Activated T-cell treated with anti-CD3 and anti-CD28 coated beads, Interleukin-2, amount 50 U/mL, for 72 hours (primary cell): Measurements from ENCODE around the gene PRR18. TPM values are rescaled to one million over a fixed set of nuclear protein-coding genes. Genes with fewer than 3 reads are reported as not detected.

Source experiments
- ATAC-seq, 2 donors: fragments of 150-1000 bp; cut with Tn5 transposase; replicated peaks in 1 of 2; 2 replicates each; pipeline ENCODE4 v1.10.0; 2021; ENCODE audit warnings: moderate library complexity in 2 of 2, mild to moderate bottlenecking in 1 of 2
- DNase-seq, 2 donors: peaks; one replicate each; pipeline ENCODE4 v3.0.0; 2021 to 2022; ENCODE audit warnings: mixed read lengths in 1 of 2
- H3K27ac Mint-ChIP-seq: one replicate; pipeline ENCODE4 v1.8.0; 2022; ENCODE audit warnings: mild to moderate bottlenecking, moderate library complexity, mixed read lengths
- H3K27me3 Mint-ChIP-seq: one replicate; pipeline ENCODE4 v1.8.0; 2022; ENCODE audit warnings: low read depth, mixed read lengths
- H3K36me3 Mint-ChIP-seq, 2 donors: one replicate each; pipeline ENCODE4 v1.8.0; 2022; ENCODE audit warnings: mixed read lengths in 2 of 2, mild to moderate bottlenecking in 1 of 2; ENCODE audit not compliant: insufficient read depth in 2 of 2
- H3K4me1 Mint-ChIP-seq: one replicate; pipeline ENCODE4 v1.8.0; 2022; ENCODE audit warnings: low read depth, mixed read lengths
- H3K4me3 Mint-ChIP-seq, 2 donors: one replicate each; pipeline ENCODE4 v1.8.0; 2022; ENCODE audit warnings: mild to moderate bottlenecking in 2 of 2, mixed read lengths in 2 of 2, moderate library complexity in 2 of 2
- H3K9me3 Mint-ChIP-seq, 2 donors: one replicate each; pipeline ENCODE4 v1.8.0; 2022; ENCODE audit warnings: mixed read lengths in 2 of 2
- total RNA-seq, 2 donors: library from RNA; stranded (reverse); gene quantifications; one replicate each; pipeline ENCODE4 v1.2.3, GENCODE V29; 2022

PRR18 gene
- total RNA-seq, 2 donors from 2014 or later: 0.07 TPM; not detected in 1

DNA sequence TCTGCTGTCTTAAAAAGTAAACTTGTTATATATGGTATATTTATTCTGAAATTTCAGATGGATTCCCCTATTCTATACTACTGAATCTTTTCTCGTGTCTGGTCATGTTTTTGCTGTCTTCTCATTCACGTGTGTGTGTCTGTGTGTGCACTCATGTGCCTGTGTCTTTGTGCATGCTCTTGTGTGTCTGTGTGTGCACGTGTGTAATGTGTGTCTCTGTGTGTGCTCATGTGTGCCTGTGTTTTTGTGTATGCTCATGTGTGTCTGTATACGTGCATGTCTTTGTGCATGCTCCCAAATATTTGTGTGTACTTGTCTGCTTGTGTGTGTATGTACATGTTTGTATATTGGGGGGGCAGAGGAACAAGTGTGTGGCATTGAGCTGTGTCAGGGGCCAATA lies 34.0 kb downstream of the PRR18 start:
- no peak for ATAC-seq

DNA sequence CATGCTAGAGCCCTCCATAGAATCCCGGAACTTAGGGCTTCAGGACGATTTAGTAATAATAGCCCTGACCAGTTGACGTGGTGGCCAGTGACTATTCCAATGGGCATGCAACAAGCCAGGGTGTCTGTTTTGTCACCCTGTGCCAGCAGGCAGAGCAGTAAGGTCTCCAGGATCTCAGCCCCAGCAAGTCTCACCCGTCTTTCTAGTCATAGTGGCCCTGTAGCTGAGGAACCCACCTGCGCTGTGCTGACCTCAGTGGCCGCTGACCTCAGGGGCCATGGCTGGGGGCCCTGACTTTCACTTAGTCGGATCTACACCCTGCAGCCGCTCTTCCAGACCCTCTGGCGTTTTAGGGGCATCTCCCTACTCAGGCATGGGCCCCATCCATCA lies 36.8 kb downstream of the PRR18 start:
- Mint-ChIP-seq H3K4me3 (no peak overlapping the region), H3K4me1 (peaks cover 7% of the 10 kb centered on the region), H3K27me3 (peaks cover 14% of the 10 kb centered on the region), H3K36me3 (no peaks in the 10 kb centered on the region), H3K27ac (no peak overlapping the region), H3K9me3 (no peaks in the 10 kb centered on the region)
- DNase-seq (no peak), ATAC-seq (no peak)

More for the DNA sequence above, 34.0 kb downstream of the PRR18 start:
- no peaks in the 10 kb centered on the region for H3K9me3 Mint-ChIP-seq
- no peak overlapping the region for H3K27ac Mint-ChIP-seq
- no peak overlapping the region for H3K4me3 Mint-ChIP-seq
- H3K27me3 Mint-ChIP-seq: peaks cover 5% of the 10 kb centered on the region
- H3K36me3 Mint-ChIP-seq: no peaks in the 10 kb centered on the region
- DNase-seq: no peak
- peaks cover 7% of the 10 kb centered on the region for H3K4me1 Mint-ChIP-seq

DNA sequence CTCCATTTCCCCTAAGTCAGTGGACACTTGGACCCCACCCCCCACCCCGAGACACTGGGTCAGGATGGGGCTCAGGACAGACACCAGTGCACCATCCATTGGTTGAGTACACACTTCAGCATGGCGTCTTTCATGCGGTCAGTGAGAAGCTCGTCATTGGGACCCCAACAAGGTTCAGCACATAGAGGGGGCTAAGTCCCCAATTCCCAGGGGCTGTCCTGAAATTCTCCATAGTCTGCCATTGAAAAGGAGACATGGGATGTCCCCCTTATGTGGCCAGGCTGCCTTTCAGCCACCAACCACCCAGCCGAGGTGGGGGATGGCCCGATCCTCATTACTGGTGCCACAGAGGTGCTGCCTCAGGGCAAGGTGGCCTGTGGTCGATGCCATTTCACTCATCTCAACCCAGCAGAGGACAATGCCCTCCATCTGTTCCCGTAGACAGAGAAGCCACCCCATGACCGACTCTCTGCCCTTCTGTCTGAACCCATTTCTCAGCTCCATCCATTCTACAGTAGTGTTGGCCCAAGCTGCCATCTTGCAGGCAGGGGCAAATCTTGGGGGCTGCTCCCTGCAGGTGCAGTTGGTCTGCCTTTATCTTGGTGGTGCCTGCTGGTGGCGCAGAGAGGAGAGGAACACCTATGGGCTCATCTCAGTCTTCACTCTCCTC lies 37.4 kb downstream of the PRR18 start:
- no peak for DNase-seq
- Mint-ChIP-seq H3K4me1 (peaks cover 5% of the 10 kb centered on the region), H3K36me3 (no peaks in the 10 kb centered on the region), H3K27me3 (peaks cover 14% of the 10 kb centered on the region), H3K27ac (no peak overlapping the region), H3K9me3 (no peaks in the 10 kb centered on the region), H3K4me3 (no peak overlapping the region)
- no peak for ATAC-seq

DNA sequence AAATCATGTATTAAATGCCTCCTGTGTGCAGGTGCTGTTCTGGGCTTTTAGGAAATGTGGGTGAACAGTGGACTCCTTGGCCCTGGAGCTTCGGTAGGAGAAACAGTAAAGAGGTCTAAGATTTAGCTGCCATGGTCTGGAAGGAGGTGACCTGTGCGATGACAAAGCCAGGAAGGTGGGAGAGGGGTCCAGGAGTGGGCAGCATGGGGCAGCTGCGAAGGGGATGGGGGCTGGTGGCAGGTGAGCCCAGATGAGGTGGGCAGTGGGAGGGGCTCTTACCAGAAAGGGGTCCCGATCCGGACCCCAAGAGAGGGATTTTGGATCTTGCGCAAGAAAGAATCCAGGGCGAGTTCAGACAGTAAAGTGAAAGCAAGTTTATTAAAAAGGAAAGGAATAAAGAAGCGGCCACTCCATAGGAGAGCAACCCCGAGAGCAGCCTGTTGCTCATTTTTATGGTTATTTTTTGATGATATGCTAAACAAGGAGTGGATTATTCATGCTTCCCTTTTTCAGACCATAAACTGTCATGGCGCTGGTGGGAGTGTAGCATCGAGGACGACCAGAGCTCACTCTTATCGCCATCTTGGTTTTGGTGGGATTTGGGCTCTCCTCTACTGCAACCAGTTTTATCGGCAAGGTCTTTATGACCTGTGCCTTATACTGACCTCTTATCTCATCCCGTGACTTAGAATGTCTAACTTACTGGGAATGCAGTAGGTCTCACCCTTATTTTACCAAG lies 38.7 kb downstream of the PRR18 start:
- Mint-ChIP-seq H3K4me3 (no peak overlapping the region), H3K36me3 (no peaks in the 10 kb centered on the region), H3K9me3 (no peaks in the 10 kb centered on the region), H3K4me1 (no peaks in the 10 kb centered on the region), H3K27me3 (peaks cover 14% of the 10 kb centered on the region), H3K27ac (no peak overlapping the region)
- no peak for DNase-seq
- ATAC-seq: no peak

DNA sequence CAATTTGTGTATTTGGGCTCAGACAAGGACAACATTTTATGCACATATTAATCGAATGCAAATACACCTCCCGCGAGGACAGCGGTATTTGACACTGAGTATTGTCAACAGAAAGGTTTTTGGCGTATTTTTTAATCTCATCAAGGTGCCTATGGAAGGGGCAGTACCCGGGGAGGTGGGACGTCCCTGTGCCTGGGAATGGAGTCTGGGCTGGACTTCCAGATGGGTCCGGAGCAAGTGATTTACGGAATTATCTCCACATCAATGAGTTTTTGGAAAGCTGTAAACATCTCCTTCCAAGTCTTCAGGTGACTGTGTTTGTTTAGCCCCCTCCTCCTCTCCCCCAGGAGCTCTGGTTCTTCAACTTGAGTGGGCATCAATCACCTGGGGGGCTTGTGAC lies 39.8 kb downstream of the PRR18 start:
- no peak overlapping the region for H3K27ac Mint-ChIP-seq

DNA sequence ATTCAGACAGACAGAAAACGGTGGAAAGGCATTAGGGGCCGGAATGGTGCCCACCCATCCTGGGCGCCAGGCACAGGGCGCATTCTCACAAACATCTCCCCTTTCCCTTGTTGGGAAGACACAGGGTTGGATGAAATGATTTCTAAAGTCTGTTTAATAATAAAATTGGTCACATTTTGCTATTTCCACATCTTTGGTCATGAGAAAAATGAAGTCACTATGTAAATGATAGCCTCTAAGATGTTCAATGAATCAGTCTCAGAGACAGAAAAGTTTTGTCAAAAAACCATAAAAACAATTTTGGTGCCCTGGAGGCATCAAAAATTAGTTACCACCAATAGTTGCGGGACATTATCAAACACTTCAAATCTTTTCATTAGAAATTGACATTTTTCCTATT lies 40.7 kb downstream of the PRR18 start:
- Mint-ChIP-seq H3K27ac (no peak overlapping the region), H3K4me1 (no peaks in the 10 kb centered on the region), H3K4me3 (no peak overlapping the region), H3K36me3 (no peaks in the 10 kb centered on the region), H3K9me3 (no peaks in the 10 kb centered on the region), H3K27me3 (peaks cover 14% of the 10 kb centered on the region)
- ATAC-seq (no peak), DNase-seq (no peak)

More for the DNA sequence above, 39.8 kb downstream of the PRR18 start:
- Mint-ChIP-seq H3K27me3 (peaks cover 14% of the 10 kb centered on the region), H3K36me3 (no peaks in the 10 kb centered on the region), H3K9me3 (no peaks in the 10 kb centered on the region), H3K4me1 (no peaks in the 10 kb centered on the region), H3K4me3 (no peak overlapping the region)
- ATAC-seq (no peak), DNase-seq (no peak)

DNA sequence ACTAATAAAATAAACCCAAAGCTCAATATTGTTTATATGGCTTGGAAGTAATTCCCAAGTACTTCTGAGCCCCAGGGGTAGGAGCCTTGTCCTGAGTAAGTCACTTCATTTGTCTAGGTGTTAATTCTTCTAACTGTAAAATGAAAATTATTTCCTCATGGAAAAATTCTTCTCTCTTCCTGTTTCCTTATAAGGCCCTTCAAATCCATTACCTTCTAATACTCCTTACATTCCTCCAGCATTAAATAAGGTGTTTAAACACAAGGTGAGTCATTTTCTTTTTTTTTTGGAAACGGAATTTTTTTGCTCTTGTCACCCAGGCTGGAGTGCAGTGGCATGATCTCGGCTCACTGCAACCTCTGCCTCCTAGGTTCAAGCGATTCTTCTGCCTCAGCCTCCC lies 41.9 kb downstream of the PRR18 start:
- Mint-ChIP-seq H3K4me3 (no peak overlapping the region), H3K9me3 (no peaks in the 10 kb centered on the region), H3K4me1 (no peaks in the 10 kb centered on the region), H3K36me3 (no peaks in the 10 kb centered on the region), H3K27me3 (peaks cover 14% of the 10 kb centered on the region), H3K27ac (no peak overlapping the region)
- DNase-seq (no peak), ATAC-seq (no peak)

DNA sequence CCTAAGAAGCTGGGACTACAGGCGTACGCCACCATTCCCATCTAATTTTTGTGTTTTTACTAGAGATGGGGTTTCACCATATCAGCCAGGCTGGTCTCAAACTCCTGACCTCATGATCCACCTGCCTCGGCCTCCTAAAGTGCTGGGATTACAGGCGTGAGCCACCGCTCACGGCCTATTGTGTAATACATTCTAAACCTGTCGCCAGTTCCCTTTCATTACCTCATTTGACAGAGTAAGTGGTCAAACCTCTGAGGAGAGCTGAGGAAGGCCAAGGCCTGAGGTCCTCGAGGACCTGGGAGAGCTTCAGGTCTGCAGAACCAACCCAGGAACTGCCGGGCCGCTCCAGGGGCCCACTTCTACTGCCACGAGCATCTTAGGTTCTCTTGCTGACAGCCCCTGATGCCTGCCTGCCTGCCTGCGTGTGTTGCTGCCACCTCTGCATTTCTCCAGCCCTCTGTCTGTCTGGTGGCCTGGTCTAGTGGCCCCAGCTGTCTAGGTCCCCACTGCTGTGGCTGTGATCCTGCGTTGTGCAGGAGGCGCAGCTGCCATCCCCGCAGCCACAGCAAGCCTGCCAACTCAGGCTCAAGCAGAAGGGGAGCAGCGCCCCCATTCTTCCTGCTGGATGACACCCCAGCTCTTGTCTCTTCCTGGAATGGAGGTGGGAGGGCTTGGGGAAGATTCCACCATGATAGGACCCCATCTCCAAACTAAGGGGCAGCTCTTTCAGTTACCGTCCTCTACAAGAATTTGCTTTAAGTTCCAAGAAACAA lies 45.3 kb downstream of the PRR18 start:
- no peak overlapping the region for H3K27ac Mint-ChIP-seq
- H3K36me3 Mint-ChIP-seq: no peaks in the 10 kb centered on the region
- ATAC-seq (no peak), DNase-seq (no peak)
- peaks cover 19% of the 10 kb centered on the region for H3K4me1 Mint-ChIP-seq
- no peaks in the 10 kb centered on the region for H3K9me3 Mint-ChIP-seq
- H3K4me3 Mint-ChIP-seq: no peak overlapping the region
- H3K27me3 Mint-ChIP-seq: peaks cover 11% of the 10 kb centered on the region

DNA sequence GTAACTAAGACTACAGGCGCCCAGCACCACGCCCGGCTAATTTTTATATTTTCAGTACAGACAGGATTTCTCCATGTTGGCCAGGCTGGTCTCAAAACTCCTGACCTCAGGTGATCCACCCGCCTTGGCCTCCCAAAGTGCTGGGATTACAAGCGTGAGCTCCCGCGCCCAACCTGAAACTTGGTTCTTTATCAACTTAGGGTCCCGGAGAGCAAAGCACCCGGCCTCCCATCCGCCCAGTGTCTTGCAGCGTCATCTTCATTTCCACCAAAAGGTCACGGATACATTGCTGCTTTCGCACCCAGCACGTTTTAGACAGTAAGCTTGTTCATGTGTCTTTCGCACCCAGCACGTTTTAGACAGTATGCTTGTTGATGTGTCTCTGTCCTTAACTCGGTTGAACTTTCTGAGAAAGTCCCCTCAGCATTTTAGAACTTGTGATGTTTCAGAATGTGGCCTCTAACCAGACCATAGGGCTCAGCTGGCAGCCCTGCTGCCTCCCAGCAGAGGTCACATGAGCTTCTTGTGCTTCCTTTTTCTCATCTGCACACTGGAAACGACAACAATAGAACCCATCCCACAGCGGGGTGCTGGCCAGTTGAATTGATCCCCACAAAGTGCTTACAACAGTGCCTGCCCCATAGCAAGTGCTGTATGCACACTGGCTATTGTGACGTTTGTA lies 48.8 kb downstream of the PRR18 start:
- peak overlapping the region; percentile 39 to 72 for H3K4me3 Mint-ChIP-seq
- H3K36me3 Mint-ChIP-seq: no peaks in the 10 kb centered on the region
- H3K4me1 Mint-ChIP-seq: peaks cover 23% of the 10 kb centered on the region
- H3K27me3 Mint-ChIP-seq: peaks cover 31% of the 10 kb centered on the region
- ATAC-seq (no peak), DNase-seq (no peak)
- H3K27ac Mint-ChIP-seq: peak overlapping the region; percentile 56
- no peaks in the 10 kb centered on the region for H3K9me3 Mint-ChIP-seq

DNA sequence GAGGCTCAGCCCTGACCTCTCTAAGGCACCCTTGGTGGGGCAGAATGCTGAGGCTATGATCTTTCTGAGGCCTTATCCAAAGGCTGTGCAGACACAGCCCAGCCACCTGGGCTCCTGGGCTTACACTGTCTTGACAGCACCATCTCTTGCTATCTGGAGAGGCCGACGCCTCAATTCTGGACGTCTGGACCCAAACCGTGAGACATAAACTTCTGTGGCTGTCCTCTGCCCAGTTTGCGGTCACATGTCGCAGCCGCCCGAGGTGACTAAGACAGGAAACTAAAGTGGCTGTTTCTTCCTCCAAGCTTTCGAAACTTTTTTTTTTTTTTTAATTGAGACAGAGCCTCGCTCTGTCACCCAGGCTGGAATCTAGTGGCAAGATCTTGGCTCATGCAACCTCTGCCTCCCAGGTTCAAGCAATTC lies 49.3 kb downstream of the PRR18 start:
- Mint-ChIP-seq H3K9me3 (no peaks in the 10 kb centered on the region), H3K36me3 (no peaks in the 10 kb centered on the region), H3K4me3 (peak overlapping the region; percentile 39 to 72), H3K27ac (peak overlapping the region; percentile 56), H3K4me1 (peaks cover 23% of the 10 kb centered on the region), H3K27me3 (peaks cover 37% of the 10 kb centered on the region)
- DNase-seq: peak; percentile 33 to 57
- ATAC-seq: peak; percentile 65 to 84

DNA sequence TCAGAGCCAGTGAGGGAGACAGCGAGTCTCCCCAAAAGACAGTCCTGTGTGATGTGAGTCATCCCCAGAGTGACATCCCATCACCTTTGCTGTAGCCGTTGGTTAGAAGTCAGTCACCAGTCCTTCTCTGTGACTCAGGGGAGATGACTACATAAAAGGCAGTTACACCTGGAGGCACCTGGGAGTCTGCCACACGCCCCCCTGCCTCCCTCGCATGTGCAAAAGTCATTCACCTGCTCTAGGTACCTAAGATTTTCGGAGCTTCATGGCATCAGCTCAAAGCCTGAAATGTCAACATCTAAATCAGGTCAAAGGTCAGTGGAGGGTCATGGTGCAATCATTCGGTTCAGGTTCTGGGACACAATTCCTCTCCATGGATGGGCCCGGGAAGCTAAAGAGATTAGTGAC lies 50.3 kb downstream of the PRR18 start:
- Mint-ChIP-seq H3K4me1 (peaks cover 23% of the 10 kb centered on the region), H3K4me3 (peak overlapping the region in 1 of 2 donors; percentile 72), H3K36me3 (peaks cover 0 to 2% of the 10 kb centered on the region in 2 donors), H3K9me3 (no peaks in the 10 kb centered on the region), H3K27me3 (peaks cover 40% of the 10 kb centered on the region), H3K27ac (no peak overlapping the region)
- DNase-seq (peak; percentile 18 to 35), ATAC-seq (peak; percentile 80 to 81)
